GM12878 (cell line): ENCODE results near the gene SLC1A7. TPM values are rescaled to one million over a fixed set of nuclear protein-coding genes. Genes with fewer than 3 reads are reported as not detected.

Experiments
- ATAC-seq: fragments of 200-7000 bp; cut with Tn5 transposase; 3 replicates; pipeline ENCODE4 v1.9.1; 2020; ENCODE audit warnings: mild to moderate bottlenecking, moderate library complexity
- BruUV-seq: library from RNA; stranded (reverse); fragments of 400-500 nt; replicated peaks from 2 replicates; lab custom pipeline; 2021; lab: Mats Ljungman, UMichigan
- CTCF ChIA-PET: fragments of 300-600 bp; sonication (Branson Sonifier 250); formaldehyde crosslinking; extraction: SDS; loops from one replicate; lab custom pipeline; 2021; ENCODE audit warnings: inconsistent platforms; lab: Yijun Ruan, JAX
- POLR2A ChIA-PET: fragments of 350-600 bp; formaldehyde crosslinking; extraction: SDS; loops from one replicate; lab custom pipeline; 2021; ENCODE audit warnings: inconsistent platforms; lab: Charles Lee
- RAD21 ChIA-PET: fragments of 300-600 bp; sonication (Branson Sonifier 250); formaldehyde crosslinking; loops from one replicate; lab custom pipeline; 2023; ENCODE audit warnings: antibody characterized with exemption; ENCODE audit not compliant: unreplicated experiment; lab: Charles Lee
- SMC1A ChIA-PET: fragments of 300-600 bp; sonication (Branson Sonifier 250); formaldehyde crosslinking; loops from one replicate; lab custom pipeline; 2023; ENCODE audit not compliant: unreplicated experiment, uncharacterized antibody; lab: Charles Lee
- DNase-seq: peaks from one replicate; pipeline ENCODE4 v3.0.0-alpha.2; 2011; ENCODE audit warnings: low read depth, low spot score
- FAIRE-seq: peaks from 3 replicates; lab custom pipeline; 2011; peaks lifted over from hg19 to GRCh38; lab: Jason Lieb, UNC
- H2AFZ ChIP-seq: 2 replicates; pipeline ENCODE4 v1.6.0; 2011; ENCODE audit warnings: low read depth, low read length, control low read depth; ENCODE audit not compliant: control insufficient read depth
- H3K27ac ChIP-seq: 2 replicates; pipeline ENCODE4 v1.5.1; 2011; ENCODE audit warnings: control low read depth; ENCODE audit not compliant: control insufficient read depth, insufficient read depth
- H3K27me3 ChIP-seq, 2 experiments: replicated peaks in 1 of 2; 2 replicates each; pipeline versions ENCODE4 v1.6.0 to v1.6.1; 2011; ENCODE audit warnings: low read length in 1 of 2; ENCODE audit not compliant: control insufficient read depth in 2 of 2, insufficient read depth in 2 of 2
- H3K36me3 ChIP-seq, 2 experiments: 2 replicates each; pipeline ENCODE4 v1.5.1; 2011; ENCODE audit warnings: low read length in 1 of 2; ENCODE audit not compliant: control insufficient read depth in 2 of 2, insufficient read depth in 2 of 2
- H3K4me1 ChIP-seq: 2 replicates; pipeline ENCODE4 v1.6.1; 2011; ENCODE audit warnings: mild to moderate bottlenecking, low read length, moderate library complexity, mixed read lengths; ENCODE audit not compliant: control insufficient read depth, insufficient read depth
- H3K4me2 ChIP-seq: 2 replicates; pipeline ENCODE4 v1.6.0; 2011; ENCODE audit warnings: control low read depth; ENCODE audit not compliant: control insufficient read depth, insufficient read depth
- H3K4me3 ChIP-seq: fragments of 200-600 bp; sonication (generic); 2 replicates; pipeline ENCODE4 v1.5.1; 2016
- H3K79me2 ChIP-seq: 2 replicates; pipeline ENCODE4 v1.6.0; 2011; ENCODE audit warnings: low read length; ENCODE audit not compliant: control insufficient read depth, insufficient read depth
- H3K9ac ChIP-seq: 2 replicates; pipeline ENCODE4 v1.8.0; 2011; ENCODE audit warnings: low read length, control low read depth, mixed read lengths; ENCODE audit not compliant: control insufficient read depth, insufficient read depth
- H3K9me3 ChIP-seq: replicated peaks from 3 replicates; pipeline ENCODE4 v1.5.1; 2011; ENCODE audit warnings: mild to moderate bottlenecking, low read length; ENCODE audit not compliant: control insufficient read depth, insufficient read depth
- H4K20me1 ChIP-seq: 2 replicates; pipeline ENCODE4 v1.6.0; 2011; ENCODE audit not compliant: control insufficient read depth, insufficient read depth
- BCL11A ChIP-seq: IDR thresholded peaks from 2 replicates; pipeline ENCODE4 v1.6.1; 2011; ENCODE audit warnings: low read depth, low read length
- BHLHE40 ChIP-seq, 2 experiments: fragments of 450-650 bp in 1 of 2; IDR thresholded peaks; 2 replicates each; pipeline ENCODE4 v1.6.1; 2011 to 2017; ENCODE audit warnings: low read depth in 2 of 2, borderline replicate concordance in 1 of 2, improper control_type of control experiment in 1 of 2, low read length in 1 of 2, mild to moderate bottlenecking in 1 of 2
- HDAC2 ChIP-seq: fragments of 200-600 bp; sonication (generic); IDR thresholded peaks from 2 replicates; pipeline ENCODE4 v1.6.1; 2017
- MYB ChIP-seq: fragments of 150-350 bp; IDR thresholded peaks from 2 replicates; pipeline ENCODE4 v1.6.1; 2014; ENCODE audit warnings: mild to moderate bottlenecking, low read depth, low read length, borderline replicate concordance
- SREBF1 ChIP-seq: IDR thresholded peaks from 2 replicates; pipeline ENCODE4 v1.6.1; 2012; ENCODE audit warnings: mild to moderate bottlenecking, low read length
- SRF ChIP-seq, 2 experiments: IDR thresholded peaks; 2 replicates each; pipeline ENCODE4 v1.6.1; 2011; ENCODE audit warnings: low read depth in 2 of 2, low read length in 2 of 2, mild to moderate bottlenecking in 1 of 2, moderate library complexity in 1 of 2
- USF1 ChIP-seq: IDR thresholded peaks from 2 replicates; pipeline ENCODE4 v1.6.1; 2011; ENCODE audit warnings: borderline replicate concordance, low read depth, mild to moderate bottlenecking, moderate library complexity, mixed read lengths, low read length; ENCODE audit not compliant: insufficient read depth; ENCODE audit errors: extremely low read length
- WGBS: methylation state at CpG from one replicate; pipeline ENCODE4 v1.1.6; 2016; ENCODE audit warnings: low lambda C conversion rate; ENCODE audit not compliant: insufficient replicate concordance, insufficient coverage; ENCODE audit errors: missing lambda C conversion rate; 5-methylcytosine and 5-hydroxymethylcytosine counted together
- in situ Hi-C: fragments of 300-500 bp; cut with MboI; formaldehyde crosslinking; loops from 9 replicates; pipeline ENCODE4 v1.14.3; 2018; ENCODE audit warnings: mixed read lengths
- intact Hi-C: fragments of 100-400 bp; cut with micrococcal nuclease; formaldehyde crosslinking; loops from one replicate; pipeline ENCODE4 v1.14.2; 2022; ENCODE audit not compliant: unreplicated experiment
- polyA plus RNA-seq, 11 experiments: library from polyadenylated mRNA; depleted of rRNA in 4 of 11; unstranded in 6 of 11; stranded (reverse) in 5 of 11; fragments of >200 nt; fragmentation: Nextera tagmentation in 4 of 11; fragmentation: Illumina TruSeq in 1 of 11; extraction: Ambion mirVana in 4 of 11; extraction: Trizol in 1 of 11; gene quantifications; 1 replicate in 1 of 11; 2 replicates in 10 of 11; pipeline versions ENCODE4 v1.2.1 to v1.2.3, GENCODE V29; 2011 to 2016; ENCODE audit warnings: inconsistent platforms in 2 of 11, missing spikeins in 2 of 11, low read depth in 1 of 11
- total RNA-seq, 4 experiments: library from RNA; depleted of rRNA in 3 of 4; stranded (reverse); fragments of >200 nt in 3 of 4; fragmentation: Illumina TruSeq in 1 of 4; extraction: Trizol in 1 of 4; gene quantifications; 2 replicates each; pipeline versions ENCODE4 v1.2.1 to v1.2.3, GENCODE V29; 2013 to 2021
- TF ChIP-seq, protein P1 (sequence below): fragments of 450-650 bp; formaldehyde crosslinking; IDR thresholded peaks from 2 replicates; pipeline ENCODE4 v1.5.0; 2022; ENCODE audit warnings: mild to moderate bottlenecking, missing genetic modification characterization

SLC1A7 gene
- total and polyA plus RNA-seq, 10 of the 15 experiments (the other 5 are each of a cell fraction or from before 2014, with no cell fraction given), result not detected

- no peaks in the 10 kb centered on the region for H3K79me2 ChIP-seq
- no TSS peak for BruUV-seq
- H2AFZ ChIP-seq, result no peak overlapping the region
- 53% methylated on average over 3 of the region's 3 CpGs for WGBS
- H4K20me1 ChIP-seq, result no peaks in the 10 kb centered on the region
- H3K27me3 ChIP-seq, result no peaks in the 10 kb centered on the region
- no peak overlapping the region for H3K27ac ChIP-seq
- in situ Hi-C loops, result no loop called here
- no peaks in the 10 kb centered on the region for H3K9me3 ChIP-seq
- H3K4me3 ChIP-seq, result no peak overlapping the region
- no peak overlapping the region for H3K4me2 ChIP-seq
- ChIA-PET SMC1A (no interaction called here), RAD21 (no interaction called here), CTCF (interaction anchor here (1.1 to 1.3 kb wide), 2 partner anchors 9 to 11 kb away, joined by 3 read pairs; no protein-coding TSS in a partner anchor), POLR2A (no interaction called here)
- ATAC-seq (no peak), FAIRE-seq (no peak), DNase-seq (no peak)
- H3K36me3 ChIP-seq, result peaks cover 2 to 7% of the 10 kb centered on the region in 2 experiments; a peak in 3 of 4 replicates
- no peak overlapping the region for H3K9ac ChIP-seq
- intact Hi-C loops, result no loop called here
- TF ChIP-seq MYB (no peak), SRF (IDR thresholded peaks at IDR 0.05; ENCODE audit: low read depth in 2 of 2, low read length in 2 of 2) (no peak), BCL11A (no peak), HDAC2 (no peak), BHLHE40 (IDR thresholded peaks at IDR 0.05; ENCODE audit: borderline replicate concordance in 1 of 2, low read depth in 2 of 2, low read length in 1 of 2) (no peak), USF1 (no peak), SREBF1 (no peak)
- TF ChIP-seq, protein P1, sequence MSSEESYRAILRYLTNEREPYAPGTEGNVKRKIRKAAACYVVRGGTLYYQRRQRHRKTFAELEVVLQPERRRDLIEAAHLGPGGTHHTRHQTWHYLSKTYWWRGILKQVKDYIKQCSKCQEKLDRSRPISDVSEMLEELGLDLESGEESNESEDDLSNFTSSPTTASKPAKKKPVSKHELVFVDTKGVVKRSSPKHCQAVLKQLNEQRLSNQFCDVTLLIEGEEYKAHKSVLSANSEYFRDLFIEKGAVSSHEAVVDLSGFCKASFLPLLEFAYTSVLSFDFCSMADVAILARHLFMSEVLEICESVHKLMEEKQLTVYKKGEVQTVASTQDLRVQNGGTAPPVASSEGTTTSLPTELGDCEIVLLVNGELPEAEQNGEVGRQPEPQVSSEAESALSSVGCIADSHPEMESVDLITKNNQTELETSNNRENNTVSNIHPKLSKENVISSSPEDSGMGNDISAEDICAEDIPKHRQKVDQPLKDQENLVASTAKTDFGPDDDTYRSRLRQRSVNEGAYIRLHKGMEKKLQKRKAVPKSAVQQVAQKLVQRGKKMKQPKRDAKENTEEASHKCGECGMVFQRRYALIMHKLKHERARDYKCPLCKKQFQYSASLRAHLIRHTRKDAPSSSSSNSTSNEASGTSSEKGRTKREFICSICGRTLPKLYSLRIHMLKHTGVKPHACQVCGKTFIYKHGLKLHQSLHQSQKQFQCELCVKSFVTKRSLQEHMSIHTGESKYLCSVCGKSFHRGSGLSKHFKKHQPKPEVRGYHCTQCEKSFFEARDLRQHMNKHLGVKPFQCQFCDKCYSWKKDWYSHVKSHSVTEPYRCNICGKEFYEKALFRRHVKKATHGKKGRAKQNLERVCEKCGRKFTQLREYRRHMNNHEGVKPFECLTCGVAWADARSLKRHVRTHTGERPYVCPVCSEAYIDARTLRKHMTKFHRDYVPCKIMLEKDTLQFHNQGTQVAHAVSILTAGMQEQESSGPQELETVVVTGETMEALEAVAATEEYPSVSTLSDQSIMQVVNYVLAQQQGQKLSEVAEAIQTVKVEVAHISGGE (CRISPR knock-in tag), result no peak
- TF ChIP-seq, all 136 proteins: peak for 0
- no peaks in the 10 kb centered on the region for H3K4me1 ChIP-seq
Measured at GRCh38 chr1:53048960-53049573, 93.4 kb downstream of the SLC1A7 start.
